PFSK-1 (cell line): ENCODE data around the gene NTSR2.

Source experiments
- POLR2AphosphoS5 ChIP-seq: IDR thresholded peaks from 2 replicates; pipeline ENCODE4 v1.6.1; 2012; ENCODE audit warnings: low read depth, mild to moderate bottlenecking, control low read depth, low read length, moderate library complexity
- REST ChIP-seq, 2 experiments: IDR thresholded peaks; 2 replicates each; pipeline versions ENCODE4 v1.6.1 to v1.8.0; 2011 to 2012; ENCODE audit warnings: low read depth in 2 of 2, low read length in 2 of 2, control low read depth in 1 of 2, inconsistent platforms in 1 of 2, mild to moderate bottlenecking in 1 of 2, moderate library complexity in 1 of 2; ENCODE audit not compliant: insufficient read depth in 1 of 2

- TF ChIP-seq REST (IDR thresholded peaks at IDR 0.05; ENCODE audit: insufficient read depth in 1 of 2, low read depth in 2 of 2, low read length in 2 of 2) (no peak), POLR2AphosphoS5 (no peak)
Measured at GRCh38 chr2:11642972-11643371, 27.0 kb downstream of the NTSR2 start.
